Fibroblast of lung (primary cell): ENCODE data around the gene TBC1D19. TPM values are rescaled to one million over a fixed set of nuclear protein-coding genes. Genes with fewer than 3 reads are reported as not detected.

ENCODE experiments used
- DNase-seq, 2 donors: peaks; one replicate each; pipeline versions ENCODE4 v3.0.0 to v3.0.0-alpha.2; 2010; ENCODE audit warnings: low read depth in 2 of 2
- H2AFZ ChIP-seq: 2 replicates; pipeline ENCODE4 v1.5.1; 2012; ENCODE audit warnings: low read length, control low read depth, inconsistent platforms
- H3K27ac ChIP-seq: 2 replicates; pipeline ENCODE4 v1.5.1; 2011; ENCODE audit warnings: low read length, control low read depth; ENCODE audit not compliant: insufficient read depth
- H3K27me3 ChIP-seq: 2 replicates; pipeline ENCODE4 v1.5.1; 2011; ENCODE audit warnings: mild to moderate bottlenecking, low read length; ENCODE audit not compliant: control insufficient read depth, insufficient read depth
- H3K36me3 ChIP-seq: 2 replicates; pipeline ENCODE4 v1.5.1; 2011; ENCODE audit warnings: low read length; ENCODE audit not compliant: control insufficient read depth, insufficient read depth
- H3K4me1 ChIP-seq: 2 replicates; pipeline ENCODE4 v1.5.1; 2011; ENCODE audit warnings: low read length; ENCODE audit not compliant: control insufficient read depth, insufficient read depth; ENCODE audit errors: extremely low read depth
- H3K4me2 ChIP-seq: 2 replicates; pipeline ENCODE4 v1.5.1; 2011; ENCODE audit warnings: low read length, control low read depth; ENCODE audit not compliant: insufficient read depth; ENCODE audit errors: extremely low read depth
- H3K4me3 ChIP-seq, 4 experiments: fragments of 200-600 bp in 1 of 4; sonication (generic) in 1 of 4; replicated peaks in 1 of 4; 2 replicates each; pipeline ENCODE4 v1.5.1; 2011 to 2016; ENCODE audit warnings: low read length in 4 of 4, low read depth in 3 of 4, mild to moderate bottlenecking in 3 of 4, control low read depth in 2 of 4, inconsistent platforms in 1 of 4, mixed read lengths in 1 of 4; ENCODE audit not compliant: insufficient read depth in 1 of 4; ENCODE audit errors: control extremely low read depth in 1 of 4
- H3K79me2 ChIP-seq: 2 replicates; pipeline ENCODE4 v1.5.1; 2012; ENCODE audit warnings: mild to moderate bottlenecking, low read length, inconsistent platforms; ENCODE audit not compliant: control insufficient read depth, insufficient read depth
- H3K9ac ChIP-seq: 2 replicates; pipeline ENCODE4 v1.5.1; 2011; ENCODE audit warnings: mild to moderate bottlenecking, low read length, control low read depth; ENCODE audit not compliant: insufficient read depth
- H3K9me3 ChIP-seq: 2 replicates; pipeline ENCODE4 v1.5.1; 2012; ENCODE audit warnings: low read depth, low read length; ENCODE audit not compliant: control insufficient read depth, insufficient read depth
- H4K20me1 ChIP-seq: 2 replicates; pipeline ENCODE4 v1.5.1; 2011; ENCODE audit warnings: low read length; ENCODE audit not compliant: control insufficient read depth, insufficient read depth; ENCODE audit errors: extremely low read depth
- CTCF ChIP-seq, 2 donors: IDR thresholded peaks in 1 of 2; conservative IDR thresholded peaks in 1 of 2; 1 replicate in 1 of 2; 2 replicates in 1 of 2; pipeline ENCODE4 v1.5.1; 2011 to 2012; ENCODE audit warnings: low read length in 2 of 2, control low read depth in 1 of 2, inconsistent platforms in 1 of 2, low read depth in 1 of 2, mild to moderate bottlenecking in 1 of 2
- EZH2 ChIP-seq: IDR thresholded peaks from 2 replicates; pipeline ENCODE4 v1.5.1; 2012; ENCODE audit warnings: low read length, control low read depth, mild to moderate bottlenecking; ENCODE audit errors: missing control alignments
- polyA plus RNA-seq, 2 donors: library from polyadenylated mRNA; depleted of rRNA in 1 of 2; stranded (reverse) in 1 of 2; unstranded in 1 of 2; fragments of >200 nt; gene quantifications; 2 replicates each; pipeline ENCODE4 v1.2.1, GENCODE V29; 2011 to 2012; ENCODE audit warnings: missing spikeins in 1 of 2
- total RNA-seq: library from RNA; depleted of rRNA; stranded (reverse); fragments of >200 nt; gene quantifications from 2 replicates; pipeline ENCODE4 v1.2.1, GENCODE V29; 2014

Gene TBC1D19
- total and polyA plus RNA-seq, 2 donors (not counting 1 experiment from before 2014, with no cell fraction given) = 38.2 to 132 TPM

- Histone ChIP-seq H3K36me3 (peaks cover 2% of the 10 kb centered on the region), H3K4me2 (no peak overlapping the region), H3K27me3 (no peaks in the 10 kb centered on the region), H3K79me2 (no peaks in the 10 kb centered on the region), H4K20me1 (no peaks in the 10 kb centered on the region), H3K4me3 (no peak overlapping the region), H3K9me3 (no peaks in the 10 kb centered on the region), H2AFZ (no peak overlapping the region), H3K27ac (no peak overlapping the region), H3K9ac (no peak overlapping the region), H3K4me1 (no peaks in the 10 kb centered on the region)
- TF ChIP-seq EZH2 (no peak), CTCF (conservative IDR thresholded peaks at IDR 0.05 in 1 of 2, IDR thresholded peaks at IDR 0.05 in 1 of 2; ENCODE audit: low read depth in 1 of 2, low read length in 2 of 2) (no peak)
- DNase-seq = no peak
Observed at GRCh38 chr4:26751004-26751403, 167.1 kb downstream of the TBC1D19 start.

GRCh38 chr4:26751838-26752237, 168.0 kb downstream of the TBC1D19 start:
- H3K79me2 ChIP-seq = no peaks in the 10 kb centered on the region
- TF ChIP-seq EZH2 (no peak), CTCF (conservative IDR thresholded peaks at IDR 0.05 in 1 of 2, IDR thresholded peaks at IDR 0.05 in 1 of 2; ENCODE audit: low read depth in 1 of 2, low read length in 2 of 2) (no peak)
- no peaks in the 10 kb centered on the region for H3K27me3 ChIP-seq
- no peak overlapping the region for H3K27ac ChIP-seq
- DNase-seq = no peak
- H4K20me1 ChIP-seq = no peaks in the 10 kb centered on the region
- H2AFZ ChIP-seq = no peak overlapping the region
- H3K9me3 ChIP-seq = no peaks in the 10 kb centered on the region
- H3K4me1 ChIP-seq = no peaks in the 10 kb centered on the region
- H3K4me3 ChIP-seq = no peak overlapping the region
- H3K4me2 ChIP-seq = no peak overlapping the region
- H3K36me3 ChIP-seq = peaks cover 2% of the 10 kb centered on the region
- no peak overlapping the region for H3K9ac ChIP-seq

- DNase-seq = no peak
- no peak overlapping the region for H3K4me3 ChIP-seq
- no peaks in the 10 kb centered on the region for H3K4me1 ChIP-seq
- H3K79me2 ChIP-seq = no peaks in the 10 kb centered on the region
- H3K9me3 ChIP-seq = no peaks in the 10 kb centered on the region
- peak overlapping the region; percentile 42 for H3K4me2 ChIP-seq
- H2AFZ ChIP-seq = no peak overlapping the region
- peak overlapping the region; percentile 18 for H3K27ac ChIP-seq
- no peak overlapping the region for H3K9ac ChIP-seq
- H3K27me3 ChIP-seq = no peaks in the 10 kb centered on the region
- H3K36me3 ChIP-seq = peaks cover 2% of the 10 kb centered on the region
- no peaks in the 10 kb centered on the region for H4K20me1 ChIP-seq
- TF ChIP-seq CTCF (conservative IDR thresholded peaks at IDR 0.05 in 1 of 2, IDR thresholded peaks at IDR 0.05 in 1 of 2; ENCODE audit: low read depth in 1 of 2, low read length in 2 of 2) (no peak), EZH2 (no peak)
Observed at GRCh38 chr4:26753187-26753586, 169.3 kb downstream of the TBC1D19 start.
